K562 (cell line): ENCODE measurements around the gene FLII. TPM values are rescaled to one million over a fixed set of nuclear protein-coding genes. Genes with fewer than 3 reads are reported as not detected.

Source experiments
- ATAC-seq: fragments of 200-7000 bp; cut with Tn5 transposase; 3 replicates; pipeline ENCODE4 v1.9.1; 2020; ENCODE audit warnings: moderate library complexity
- BruUV-seq: library from RNA; stranded (reverse); fragments of 400-500 nt; replicated peaks from 2 replicates; lab custom pipeline; 2021; lab: Mats Ljungman, UMichigan
- CTCF ChIA-PET: fragments of 300-600 bp; formaldehyde crosslinking; extraction: SDS; loops from one replicate; lab custom pipeline; 2021; ENCODE audit warnings: low intra/inter-chr PET ratio; lab: Yijun Ruan, JAX
- POLR2A ChIA-PET: fragments of 300-600, 350-650 bp; sonication (Branson Sonifier 250); formaldehyde crosslinking; extraction: SDS; loops from one replicate; lab custom pipeline; 2021; ENCODE audit warnings: antibody characterized with exemption, inconsistent platforms; lab: Yijun Ruan, JAX
- DNase-seq, 4 experiments: peaks; one replicate each; pipeline versions ENCODE4 v3.0.0 to v3.0.0-alpha.2; 2011 to 2018; ENCODE audit warnings: low spot score in 3 of 4, mixed read lengths in 3 of 4; ENCODE audit errors: extremely low read depth in 1 of 4
- FAIRE-seq: peaks from 2 replicates; lab custom pipeline; 2011; peaks lifted over from hg19 to GRCh38; lab: Jason Lieb, UNC
- H2AFZ ChIP-seq: 2 replicates; pipeline ENCODE4 v1.6.0; 2011; ENCODE audit warnings: low read depth, low read length, control low read depth, inconsistent platforms
- H3K27ac ChIP-seq: fragments of 200-600 bp; 3 replicates; pipeline ENCODE4 v1.8.0; 2011; ENCODE audit warnings: low read depth, mild to moderate bottlenecking, control low read depth, inconsistent platforms, low read length, moderate library complexity, mixed read lengths; ENCODE audit errors: extremely low read depth
- H3K27me3 ChIP-seq, 2 experiments: fragments of 300-600 bp in 1 of 2; 2 replicates in 1 of 2; 3 replicates in 1 of 2; pipeline versions ENCODE4 v1.6.0 to v1.8.0; 2011; ENCODE audit warnings: inconsistent platforms in 2 of 2, low read length in 2 of 2, mild to moderate bottlenecking in 1 of 2, mixed read lengths in 1 of 2, moderate library complexity in 1 of 2; ENCODE audit not compliant: control insufficient read depth in 2 of 2, insufficient read depth in 2 of 2
- H3K36me3 ChIP-seq: fragments of 300-600 bp; 3 replicates; pipeline ENCODE4 v1.8.0; 2011; ENCODE audit warnings: mild to moderate bottlenecking, low read length, inconsistent platforms; ENCODE audit not compliant: control insufficient read depth, insufficient read depth
- H3K4me1 ChIP-seq, 2 experiments: fragments of 200-600 bp in 1 of 2; replicated peaks in 1 of 2; 2 replicates in 1 of 2; 3 replicates in 1 of 2; pipeline versions ENCODE4 v1.5.1 to v1.8.0; 2011; ENCODE audit warnings: inconsistent platforms in 2 of 2, low read length in 2 of 2, mild to moderate bottlenecking in 1 of 2, mixed read lengths in 1 of 2, moderate library complexity in 1 of 2; ENCODE audit not compliant: control insufficient read depth in 2 of 2, insufficient read depth in 2 of 2
- H3K4me2 ChIP-seq: 2 replicates; pipeline ENCODE4 v1.6.1; 2011; ENCODE audit warnings: low read length, control low read depth, inconsistent platforms, mixed read lengths; ENCODE audit not compliant: insufficient read depth
- H3K4me3 ChIP-seq: fragments of 200-600 bp; sonication (generic), shearing (Covaris generic); 2 replicates; pipeline ENCODE4 v1.5.1; 2016; ENCODE audit warnings: control low read depth, inconsistent platforms
- H3K79me2 ChIP-seq: fragments of 200-600 bp; 3 replicates; pipeline ENCODE4 v1.8.0; 2011; ENCODE audit warnings: low read length, inconsistent platforms; ENCODE audit not compliant: control insufficient read depth, insufficient read depth
- H3K9ac ChIP-seq, 2 experiments: 2 replicates each; pipeline versions ENCODE4 v1.6.0 to v1.6.1; 2011; ENCODE audit warnings: low read depth in 2 of 2, low read length in 2 of 2, control low read depth in 1 of 2, inconsistent platforms in 1 of 2, mild to moderate bottlenecking in 1 of 2, mixed read lengths in 1 of 2; ENCODE audit not compliant: insufficient read depth in 1 of 2
- H3K9me1 ChIP-seq: one replicate; pipeline ENCODE4 v1.6.0; 2011; ENCODE audit warnings: inconsistent platforms, mild to moderate bottlenecking, low read length, moderate library complexity; ENCODE audit not compliant: control insufficient read depth, insufficient read depth
- H3K9me3 ChIP-seq: replicated peaks from 2 replicates; pipeline ENCODE4 v1.5.1; 2011; ENCODE audit warnings: low read depth, low read length, inconsistent platforms; ENCODE audit not compliant: control insufficient read depth, insufficient read depth
- H4K20me1 ChIP-seq: replicated peaks from 2 replicates; pipeline ENCODE4 v1.6.1; 2011; ENCODE audit warnings: low read length, inconsistent platforms, mixed read lengths; ENCODE audit not compliant: control insufficient read depth, insufficient read depth
- BCL6 ChIP-seq: fragments of 250-450 bp; sonication (Bioruptor Pico); IDR thresholded peaks from 2 replicates; pipeline ENCODE4 v1.4.0; 2020
- CEBPB ChIP-seq: fragments of 450-650 bp; IDR thresholded peaks from 2 replicates; pipeline ENCODE4 v1.6.1; 2016; ENCODE audit warnings: missing genetic modification characterization, missing compliant biosample characterization
- CXXC5 ChIP-seq: fragments of 250-450 bp; sonication (Bioruptor Pico); IDR thresholded peaks from 2 replicates; pipeline ENCODE4 v1.8.0; 2022; ENCODE audit warnings: inconsistent platforms, mild to moderate bottlenecking, moderate library complexity
- IRF1 ChIP-seq: sonication (generic); formaldehyde crosslinking; IDR thresholded peaks from 2 replicates; pipeline ENCODE4 v1.8.0; 2022; ENCODE audit warnings: missing genetic modification reagents, mild to moderate bottlenecking, borderline replicate concordance
- KLF1 ChIP-seq: fragments of 450-650 bp; IDR thresholded peaks from 2 replicates; pipeline ENCODE4 v1.6.1; 2016; ENCODE audit warnings: missing genetic modification characterization, missing compliant biosample characterization
- NKRF ChIP-seq: fragments of 450-650 bp; IDR thresholded peaks from 2 replicates; pipeline ENCODE4 v1.6.1; 2016; ENCODE audit warnings: borderline replicate concordance
- POLR2G ChIP-seq: fragments of 200-400 bp; formaldehyde crosslinking; IDR thresholded peaks from 2 replicates; pipeline ENCODE4 v1.6.1; 2017; ENCODE audit warnings: low read depth, mild to moderate bottlenecking, antibody characterized with exemption, low read length, moderate library complexity
- POLR3G ChIP-seq: IDR thresholded peaks from 2 replicates; pipeline ENCODE4 v1.6.1; 2011; ENCODE audit not compliant: insufficient read length, insufficient replicate concordance; ENCODE audit errors: extremely low read depth
- TBL1XR1 ChIP-seq, 2 experiments: IDR thresholded peaks; 2 replicates each; pipeline ENCODE4 v1.6.1; 2012; ENCODE audit warnings: improper control_type of control experiment in 2 of 2, low read length in 2 of 2, mild to moderate bottlenecking in 1 of 2
- ZNF431 ChIP-seq: sonication (generic); formaldehyde crosslinking; IDR thresholded peaks from 2 replicates; pipeline ENCODE4 v1.8.0; 2022; ENCODE audit warnings: mild to moderate bottlenecking, missing genetic modification reagents
- WGBS: fragments of 100-300 bp; shearing (Covaris generic); methylation state at CpG from one replicate; pipeline ENCODE4 v1.1.6; 2016; ENCODE audit warnings: low coverage, mixed read lengths; ENCODE audit not compliant: insufficient coverage; ENCODE audit errors: missing lambda C conversion rate; 5-methylcytosine and 5-hydroxymethylcytosine counted together
- in situ Hi-C: fragments of 300-500 bp; cut with MboI; formaldehyde crosslinking; loops from 4 replicates; pipeline ENCODE4 v1.15.0; 2018; ENCODE audit warnings: inconsistent platforms, mixed read lengths
- intact Hi-C: fragments of 100-400 bp; cut with micrococcal nuclease; formaldehyde crosslinking; loops from 2 replicates; pipeline ENCODE4 v1.14.2; 2022
- polyA plus RNA-seq, 8 experiments: library from polyadenylated mRNA; depleted of rRNA in 4 of 8; stranded (reverse) in 5 of 8; unstranded in 3 of 8; fragments of >200 nt; fragmentation: Nextera tagmentation in 2 of 8; fragmentation: Illumina TruSeq in 1 of 8; extraction: Ambion mirVana in 2 of 8; extraction: Trizol in 1 of 8; gene quantifications; 2 replicates each; pipeline versions ENCODE4 v1.2.1 to v1.2.3, GENCODE V29; 2011 to 2014; ENCODE audit warnings: inconsistent platforms in 1 of 8, missing spikeins in 1 of 8
- total RNA-seq, 7 experiments: library from RNA; depleted of rRNA in 6 of 7; stranded (reverse); fragments of >200 nt in 6 of 7; fragmentation: Illumina TruSeq in 2 of 7; extraction: Trizol in 2 of 7; gene quantifications; 2 replicates each; pipeline versions ENCODE4 v1.2.1 to v1.2.3, GENCODE V29; 2011 to 2021; ENCODE audit warnings: low replicate concordance in 1 of 7

FLII gene
- total and polyA plus RNA-seq, 9 of the 15 experiments (the other 6 are each of a cell fraction or from before 2014, with no cell fraction given) = 11.7 to 126 (median 82.5) TPM

GRCh38 chr17:18247613-18248001 lies 10.9 kb downstream of the FLII start:
- in situ Hi-C loops = no loop called here
- no peak for DNase-seq
- Histone ChIP-seq H3K27me3 (no peaks in the 10 kb centered on the region), H3K79me2 (no peaks in the 10 kb centered on the region), H3K36me3 (peaks cover 61% of the 10 kb centered on the region; the same call in 2 of the 3 replicates), H2AFZ (no peak overlapping the region), H3K4me2 (no peak overlapping the region), H3K27ac (no peak overlapping the region), H3K9ac (peak overlapping the region in 1 of 2 experiments; percentile 32; a peak in 1 of 4 replicates), H3K9me1 (peaks cover 2% of the 10 kb centered on the region), H3K4me3 (no peak overlapping the region), H3K4me1 (peaks cover 3 to 28% of the 10 kb centered on the region in 2 experiments; a peak in 4 of 5 replicates), H3K9me3 (no peaks in the 10 kb centered on the region), H4K20me1 (peaks cover 3% of the 10 kb centered on the region; the same call in 1 of the 2 replicates)
- peak; percentile 41 for TF ChIP-seq POLR2G
- TF ChIP-seq POLR3G = no peak
- no peak for TF ChIP-seq CEBPB (tag)
- 79% methylated on average over 10 of the region's 30 CpGs for WGBS
- ChIA-PET POLR2A (interaction anchor here (0.6 to 0.9 kb wide), 4 partner anchors 10 to 95 kb away, joined by 3 to 5 read pairs (median 4); no protein-coding TSS in a partner anchor), CTCF (no interaction called here)
- FAIRE-seq = no peak
- BruUV-seq = no TSS peak
- ATAC-seq = no peak
- intact Hi-C loops = loop anchor here (5.0 kb wide), 1 partner anchor 70 kb away; the partner anchor contains the start of gene SMCR8

DNA sequence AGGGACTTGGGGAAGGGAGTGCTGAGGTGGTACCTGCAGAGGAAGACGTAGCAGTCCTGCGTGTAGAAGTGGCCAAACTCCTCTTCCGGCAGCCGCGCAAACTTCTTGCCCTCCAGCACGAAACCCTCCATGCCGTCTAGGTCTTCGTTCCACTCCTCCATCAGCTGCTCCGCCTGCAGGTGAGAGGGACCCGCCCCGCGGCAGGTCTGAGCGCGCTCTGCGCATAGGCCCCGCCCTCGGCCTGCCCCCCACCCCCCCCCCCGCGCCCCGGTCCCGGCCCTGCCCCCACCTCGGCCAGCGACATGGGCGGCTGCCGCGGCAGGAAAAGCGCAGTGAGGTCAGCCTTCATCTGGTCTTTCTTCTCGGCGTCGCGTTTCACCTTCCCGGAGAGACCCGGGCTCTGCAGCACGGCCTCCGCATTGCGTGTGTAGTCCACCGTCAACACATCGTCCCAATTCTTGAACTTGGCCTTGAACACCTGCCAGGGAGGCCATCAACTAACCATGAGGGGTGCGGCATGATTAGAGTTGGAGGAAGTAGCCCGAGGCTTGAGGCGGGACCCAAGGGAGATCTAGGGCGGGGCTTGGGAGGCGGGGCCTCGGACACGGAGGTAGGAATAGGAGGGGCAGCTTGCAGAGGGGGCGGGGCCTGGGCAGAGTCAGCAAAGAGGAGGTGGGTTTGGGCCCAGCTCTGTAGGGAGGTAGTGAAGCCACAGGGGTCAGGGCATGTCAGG lies 11.5 kb downstream of the FLII start:
- Histone ChIP-seq H3K27ac (peak overlapping the region; percentile 76), H4K20me1 (peaks cover 3% of the 10 kb centered on the region; the same call in 1 of the 2 replicates), H3K9me1 (peaks cover 2% of the 10 kb centered on the region), H3K4me3 (peak overlapping the region; percentile 31; the same call in 1 of the 2 replicates), H3K27me3 (no peaks in the 10 kb centered on the region), H3K9me3 (no peaks in the 10 kb centered on the region), H3K36me3 (peaks cover 56% of the 10 kb centered on the region; the same call in 2 of the 3 replicates), H3K79me2 (no peaks in the 10 kb centered on the region), H2AFZ (peak overlapping the region; percentile 98), H3K9ac (peak overlapping the region in 1 of 2 experiments; percentile 91; a peak in 2 of 4 replicates), H3K4me1 (peaks cover 3 to 28% of the 10 kb centered on the region in 2 experiments; a peak in 4 of 5 replicates), H3K4me2 (peak overlapping the region; percentile 82)
- intact Hi-C loops (loop anchor here (5.0 kb wide), 1 partner anchor 70 kb away; the partner anchor contains the start of gene SMCR8), in situ Hi-C loops (no loop called here)
- FAIRE-seq = peak; percentile 82
- ATAC-seq = peak; percentile 97
- CTCF ChIA-PET = no interaction called here
- peak; percentile 89 to 92 (median 90) for DNase-seq
- BruUV-seq = no TSS peak
- POLR2A ChIA-PET = interaction anchor here (0.7 to 0.9 kb wide), 2 partner anchors 9 to 19 kb away, joined by 4 to 5 read pairs; no protein-coding TSS in a partner anchor
- WGBS = 5% methylated on average over 23 of the region's 46 CpGs
- TF ChIP-seq BCL6 (no peak), CXXC5 (CRISPR knock-in tag) (peak; percentile 32; the same call in 1 of the 2 replicates), ZNF431 (CRISPR knock-in tag) (no peak), IRF1 (CRISPR knock-in tag) (no peak), KLF1 (tag) (no peak), TBL1XR1 (IDR thresholded peaks at IDR 0.05; ENCODE audit: low read length in 2 of 2) (no peak), NKRF (peak; percentile 51; the same call in 1 of the 2 replicates)
